ENCODE measurements around the gene USP5.

DNA sequence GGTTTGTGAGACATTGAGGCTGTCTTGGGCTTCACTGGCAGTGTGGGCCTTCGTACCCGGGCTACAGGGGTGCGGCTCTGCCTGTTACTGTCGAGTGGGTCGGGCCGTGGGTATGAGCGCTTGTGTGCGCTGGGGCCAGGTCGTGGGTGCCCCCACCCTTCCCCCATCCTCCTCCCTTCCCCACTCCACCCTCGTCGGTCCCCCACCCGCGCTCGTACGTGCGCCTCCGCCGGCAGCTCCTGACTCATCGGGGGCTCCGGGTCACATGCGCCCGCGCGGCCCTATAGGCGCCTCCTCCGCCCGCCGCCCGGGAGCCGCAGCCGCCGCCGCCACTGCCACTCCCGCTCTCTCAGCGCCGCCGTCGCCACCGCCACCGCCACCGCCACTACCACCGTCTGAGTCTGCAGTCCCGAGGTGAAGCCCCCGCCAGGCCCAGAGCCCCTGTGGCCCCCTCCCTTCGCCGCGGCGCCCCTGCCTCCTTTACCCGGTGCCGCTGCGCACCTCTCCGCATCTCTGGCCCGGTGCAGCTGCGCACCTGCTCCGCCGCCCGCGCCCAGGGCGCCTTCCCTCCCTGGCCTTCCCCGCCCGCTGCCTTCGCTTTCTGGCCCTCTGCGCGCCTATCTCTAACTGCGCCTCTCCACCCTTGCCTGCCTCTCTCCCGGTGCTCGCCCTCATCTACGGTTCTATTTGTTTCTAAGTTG, 62.4 kb downstream of the USP5 start, which contains the start of gene ENO2:
- TF ChIP-seq CTCF (IDR thresholded peaks at IDR 0.05) (no peak), POLR2AphosphoS5 (IDR thresholded peaks at IDR 0.05) (no peak), POLR2A (IDR thresholded peaks at IDR 0.05) (no peak)

Measured in breast epithelium (tissue), 3 donors.